A673 (cell line): ENCODE measurements around the gene SMC4. TPM values are rescaled to one million over a fixed set of nuclear protein-coding genes. Genes with fewer than 3 reads are reported as not detected.
A peak's percentile ranks its signal among the peaks of the same experiment; 100 is the strongest.

Source experiments
- BruUV-seq: library from RNA; stranded (reverse); fragments of 400-500 nt; replicated peaks from 2 replicates; lab custom pipeline; 2021; lab: Mats Ljungman, UMichigan
- CTCF ChIA-PET: fragments of 300-600 bp; sonication (Branson Sonifier 250); formaldehyde crosslinking; loops from one replicate; lab custom pipeline; 2022; ENCODE audit warnings: antibody characterized with exemption; lab: Charles Lee
- POLR2A ChIA-PET: fragments of 300-600 bp; sonication (Branson Sonifier 250); formaldehyde crosslinking; loops from one replicate; lab custom pipeline; 2022; ENCODE audit warnings: antibody characterized with exemption; ENCODE audit not compliant: low non-redundant PET; lab: Charles Lee
- DNase-seq: peaks from one replicate; pipeline ENCODE4 v3.0.0-alpha.2; 2015; ENCODE audit warnings: low spot score
- H3K27ac ChIP-seq: fragments of 200-600 bp; sonication (generic); 2 replicates; pipeline ENCODE4 v1.5.1; 2016; ENCODE audit warnings: mixed run types, low read depth, mild to moderate bottlenecking, mixed read lengths, antibody characterized with exemption, low read length; ENCODE audit not compliant: poor library complexity, severe bottlenecking
- H3K27me3 ChIP-seq: fragments of 200-600 bp; sonication (generic); replicated peaks from 2 replicates; pipeline ENCODE4 v1.6.1; 2017; ENCODE audit warnings: mixed run types, low read depth, mild to moderate bottlenecking, mixed read lengths, antibody characterized with exemption, low read length; ENCODE audit not compliant: insufficient read depth, poor library complexity
- H3K36me3 ChIP-seq: fragments of 200-600 bp; sonication (generic); 2 replicates; pipeline ENCODE4 v1.6.1; 2016; ENCODE audit warnings: mixed run types, mild to moderate bottlenecking, mixed read lengths, antibody characterized with exemption, low read length; ENCODE audit not compliant: insufficient read depth, poor library complexity, severe bottlenecking
- H3K4me1 ChIP-seq: fragments of 200-600 bp; sonication (generic); 2 replicates; pipeline ENCODE4 v1.6.1; 2017; ENCODE audit warnings: mixed run types, mild to moderate bottlenecking, mixed read lengths, antibody characterized with exemption, low read length; ENCODE audit not compliant: insufficient read depth, poor library complexity, severe bottlenecking
- H3K4me3 ChIP-seq: fragments of 200-600 bp; sonication (generic); 2 replicates; pipeline ENCODE4 v1.5.1; 2016; ENCODE audit warnings: low read depth, mixed run types, mild to moderate bottlenecking, mixed read lengths, low read length; ENCODE audit not compliant: poor library complexity, severe bottlenecking
- H3K9me3 ChIP-seq: fragments of 200-600 bp; sonication (generic); 2 replicates; pipeline ENCODE4 v1.6.1; 2016; ENCODE audit warnings: mixed run types, low read depth, mild to moderate bottlenecking, mixed read lengths, antibody characterized with exemption, low read length; ENCODE audit not compliant: poor library complexity, severe bottlenecking
- CTCF ChIP-seq: fragments of 300-800, 200-600 bp; sonication (generic); conservative IDR thresholded peaks from 2 replicates; pipeline ENCODE4 v1.5.1; 2017; ENCODE audit warnings: low read depth, mild to moderate bottlenecking, antibody characterized with exemption, low read length, moderate library complexity, mixed read lengths
- EZH2 ChIP-seq: fragments of 200-600 bp; sonication (generic); IDR thresholded peaks from 2 replicates; pipeline ENCODE4 v1.6.1; 2017; ENCODE audit warnings: borderline replicate concordance, low read depth, mild to moderate bottlenecking, mixed read lengths, antibody characterized with exemption, low read length; ENCODE audit not compliant: poor library complexity, severe bottlenecking
- intact Hi-C: fragments of 100-400 bp; cut with micrococcal nuclease; formaldehyde crosslinking; loops from one replicate; pipeline ENCODE4 v1.10.0; 2022; ENCODE audit not compliant: unreplicated experiment
- total RNA-seq: library from RNA; stranded (reverse); gene quantifications from 2 replicates; pipeline ENCODE4 v1.2.3, GENCODE V29; 2021

Gene SMC4
- total RNA-seq, 1 experiment from 2014 or later = 209 TPM

GRCh38 chr3:160398820-160399124 lies 678 bp upstream of the SMC4 start:
- Histone ChIP-seq H3K27ac (peak overlapping the region; percentile 96), H3K36me3 (peaks cover 10% of the 10 kb centered on the region), H3K27me3 (no peaks in the 10 kb centered on the region), H3K4me1 (peaks cover 19% of the 10 kb centered on the region), H3K9me3 (no peaks in the 10 kb centered on the region), H3K4me3 (peak overlapping the region; percentile 69)
- POLR2A ChIA-PET = no interaction called here
- intact Hi-C loops = no loop called here
- TSS peak; percentile 65 for BruUV-seq
- TF ChIP-seq CTCF (no peak), EZH2 (no peak)
- no peak for DNase-seq
- CTCF ChIA-PET = no interaction called here

- Histone ChIP-seq H3K36me3 (peaks cover 24% of the 10 kb centered on the region), H3K27ac (peak overlapping the region; percentile 96), H3K4me1 (peaks cover 25% of the 10 kb centered on the region), H3K9me3 (no peaks in the 10 kb centered on the region), H3K27me3 (no peaks in the 10 kb centered on the region), H3K4me3 (peak overlapping the region; percentile 69)
- intact Hi-C loops = no loop called here
- TF ChIP-seq EZH2 (no peak), CTCF (no peak)
- CTCF ChIA-PET = no interaction called here
- POLR2A ChIA-PET = no interaction called here
- DNase-seq = peak; percentile 52
- BruUV-seq = no TSS peak
Measured at GRCh38 chr3:160400030-160400701, 716 bp downstream of the SMC4 start.

GRCh38 chr3:160400702-160401150 lies 1.3 kb downstream of the SMC4 start:
- no TSS peak for BruUV-seq
- H3K27ac ChIP-seq = peak overlapping the region; percentile 96
- ChIA-PET POLR2A (no interaction called here), CTCF (no interaction called here)
- H3K36me3 ChIP-seq = peaks cover 29% of the 10 kb centered on the region
- H3K27me3 ChIP-seq = no peaks in the 10 kb centered on the region
- intact Hi-C loops = no loop called here
- no peak for DNase-seq
- TF ChIP-seq CTCF = no peak
- no peak for TF ChIP-seq EZH2
- peak overlapping the region; percentile 69 for H3K4me3 ChIP-seq
- H3K4me1 ChIP-seq = peaks cover 21% of the 10 kb centered on the region
- H3K9me3 ChIP-seq = no peaks in the 10 kb centered on the region
